Measurements from ENCODE around the gene ZBTB18. TPM values are rescaled to one million over a fixed set of nuclear protein-coding genes. Genes with fewer than 3 reads are reported as not detected.

ZBTB18 gene
- total and polyA plus RNA-seq, 2 of the 4 experiments (the other 2 are of a cell fraction) = 10.0 to 16.0 TPM

- peaks cover 26% of the 10 kb centered on the region for H4K20me1 ChIP-seq (ENCODE audit: insufficient read depth, low read length)
- no TSS peak for BruUV-seq (replicated peaks)
- H3K18ac ChIP-seq (ENCODE audit: low read depth, low read length) = no peak overlapping the region
- CTCF ChIA-PET = no interaction called here
- no peak overlapping the region for H2BK20ac ChIP-seq (ENCODE audit: low read depth, low read length)
- no peak overlapping the region for H3K14ac ChIP-seq (replicated peaks; ENCODE audit: low read depth, low read length)
- H3K9ac ChIP-seq (ENCODE audit: low read depth, low read length) = no peak overlapping the region
- H2AFZ ChIP-seq (replicated peaks; ENCODE audit: low read length, poor library complexity) = no peak overlapping the region
- in situ Hi-C loops (cut with MboI; ENCODE audit: low sequenced_read_pairs) (loop anchor here (25.0 kb wide), 1 partner anchor 208 kb away; no protein-coding TSS in a partner anchor), intact Hi-C loops (cut with micrococcal nuclease) (loop anchor here (10.0 kb wide), 1 partner anchor 50 kb away; no protein-coding TSS in a partner anchor), dilution Hi-C loops (cut with HindIII; ENCODE audit: low sequenced_read_pairs, unreplicated experiment) (no loop called here)
- no peak overlapping the region for H2AK9ac ChIP-seq (replicated peaks; ENCODE audit: low read depth, low read length, poor library complexity)
- H3K9me3 ChIP-seq (ENCODE audit: control insufficient read depth, insufficient read depth, low read length) = no peaks in the 10 kb centered on the region
- no peak overlapping the region for H3K56ac ChIP-seq (ENCODE audit: extremely low read depth, insufficient read depth, low read length)
- H4K5ac ChIP-seq (ENCODE audit: low read depth, low read length) = no peak overlapping the region
- no peak for ATAC-seq (ENCODE audit: low read depth)
- H3K36me3 ChIP-seq (ENCODE audit: control insufficient read depth, insufficient read depth, low read length) = peaks cover 19% of the 10 kb centered on the region
- TF ChIP-seq USF2 (IDR thresholded peaks at IDR 0.05; ENCODE audit: low read depth, low read length) (no peak), SMC3 (IDR thresholded peaks at IDR 0.05; ENCODE audit: low read depth, low read length) (no peak), MXI1 (IDR thresholded peaks at IDR 0.05; ENCODE audit: borderline replicate concordance, low read depth, low read length) (no peak)
- DNase-seq = no peak
- H2BK120ac ChIP-seq (ENCODE audit: low read depth, low read length) = no peak overlapping the region
- H3K79me1 ChIP-seq (ENCODE audit: low read depth in 1 of 2, low read length in 2 of 2) = peaks cover 26 to 49% of the 10 kb centered on the region in 2 experiments
- H3K4me1 ChIP-seq (ENCODE audit: control insufficient read depth, insufficient read depth, low read length) = no peaks in the 10 kb centered on the region; the same call in 1 of the 2 replicates
- no peak overlapping the region for H3K4me2 ChIP-seq (ENCODE audit: low read depth, low read length)
- H3K9me1 ChIP-seq (ENCODE audit: insufficient read depth, low read length) = no peaks in the 10 kb centered on the region
- no peaks in the 10 kb centered on the region for H3K27me3 ChIP-seq (ENCODE audit: control insufficient read depth, insufficient read depth, low read length)
- H3K23ac ChIP-seq (ENCODE audit: low read depth, low read length) = no peak overlapping the region
- no peak overlapping the region for H3K4ac ChIP-seq (ENCODE audit: low read depth, low read length)
- H2AK5ac ChIP-seq (ENCODE audit: low read depth, low read length) = no peak overlapping the region
- 96% methylated on average over 8 of the region's 17 CpGs; no CpG with 5 or more reads in 1 of the 2 experiments for WGBS, 2 experiments (ENCODE audit: extremely low coverage in 2 of 2, insufficient read length in 1 of 2)
- no peak overlapping the region for H2BK15ac ChIP-seq (ENCODE audit: low read depth, low read length)
- no peak overlapping the region for H4K8ac ChIP-seq (ENCODE audit: low read depth in 2 of 2, low read length in 2 of 2)
- H4K91ac ChIP-seq (ENCODE audit: insufficient read depth, low read depth, low read length) = no peak overlapping the region
- no peak overlapping the region for H2BK5ac ChIP-seq (ENCODE audit: low read depth, low read length, poor library complexity, severe bottlenecking)
- no peak overlapping the region for H3K4me3 ChIP-seq (ENCODE audit: insufficient read depth, low read depth, low read length)
- POLR2A ChIA-PET (ENCODE audit: unreplicated experiment) = no interaction called here
- H3K27ac ChIP-seq (ENCODE audit: insufficient read depth, low read length) = no peak overlapping the region
These were observed 3.3 kb downstream of the ZBTB18 start for GRCh38 chr1:244054247-244054923.

All from IMR-90 (cell line).